Testis (tissue), 3 donors: ENCODE results near the gene RERE. TPM values are rescaled to one million over a fixed set of nuclear protein-coding genes. Genes with fewer than 3 reads are reported as not detected.

Experiments used
- DNase-seq: peaks from one replicate; pipeline ENCODE4 v3.0.0-alpha.2; 2019
- H3K27ac ChIP-seq, 2 donors: fragments of 200-600 bp; sonication (generic); one replicate each; pipeline ENCODE4 v1.5.1; 2019
- H3K27me3 ChIP-seq: fragments of 200-600 bp; sonication (generic); one replicate; pipeline ENCODE4 v1.5.1; 2019
- H3K36me3 ChIP-seq: fragments of 200-600 bp; sonication (generic); one replicate; pipeline ENCODE4 v1.5.1; 2017; ENCODE audit warnings: low read depth; ENCODE audit errors: missing control alignments
- H3K4me1 ChIP-seq: fragments of 200-600 bp; sonication (generic); one replicate; pipeline ENCODE4 v1.5.1; 2019
- H3K4me3 ChIP-seq, 2 donors: fragments of 200-600 bp; sonication (generic); one replicate each; pipeline ENCODE4 v1.5.1; 2017 to 2019
- H3K9me3 ChIP-seq: fragments of 200-600 bp; sonication (generic); one replicate; pipeline ENCODE4 v1.5.1; 2017
- CTCF ChIP-seq, 3 experiments: fragments of 450-650 bp in 2 of 3; fragments of 200-600 bp in 1 of 3; sonication (generic) in 1 of 3; IDR thresholded peaks; one replicate each; pipeline ENCODE4 v1.5.1; 2016 to 2019; ENCODE audit warnings: antibody characterized with exemption in 3 of 3, mild to moderate bottlenecking in 2 of 3, moderate library complexity in 1 of 3
- POLR2A ChIP-seq: fragments of 450-650 bp; IDR thresholded peaks from one replicate; pipeline ENCODE4 v1.6.1; 2017; ENCODE audit warnings: antibody characterized with exemption, mild to moderate bottlenecking, moderate library complexity
- WGBS, 2 donors: methylation state at CpG; one replicate each; pipeline ENCODE4 v1.1.5; 2018; 5-methylcytosine and 5-hydroxymethylcytosine counted together
- intact Hi-C: fragments of 100-400 bp; cut with DNase I; formaldehyde crosslinking; loops from one replicate; pipeline ENCODE4 v1.15.1; 2023; ENCODE audit warnings: low total_unique reads
- polyA plus RNA-seq: library from polyadenylated mRNA; stranded (reverse); fragments of 350-450 nt; fragmentation: Illumina TruSeq; extraction: RNeasy Lipid Tissue Mini Kit (QIAGEN cat#74804); gene quantifications from one replicate; pipeline ENCODE4 v1.2.3, GENCODE V29; 2014; ENCODE audit warnings: low read depth, low replicate concordance; ENCODE audit not compliant: insufficient read depth
- total RNA-seq, 2 donors: library from RNA; depleted of rRNA; stranded (reverse); fragments of >200 nt; gene quantifications; one replicate each; pipeline ENCODE4 v1.2.3, GENCODE V29; 2016

Gene RERE
- total and polyA plus RNA-seq, 3 donors from 2014 or later, result 90.8 to 229 (median 203) TPM

- H3K9me3 ChIP-seq, result no peaks in the 10 kb centered on the region
- DNase-seq, result no peak
- H3K27me3 ChIP-seq, result no peaks in the 10 kb centered on the region
- no peak overlapping the region for H3K4me3 ChIP-seq
- H3K27ac ChIP-seq, result no peak overlapping the region
- peaks cover 2% of the 10 kb centered on the region for H3K4me1 ChIP-seq
- no peaks in the 10 kb centered on the region for H3K36me3 ChIP-seq
- 94 to 96% methylated on average over 21 of the region's 21 CpGs for WGBS, 2 donors
- intact Hi-C loops, result no loop called here
- TF ChIP-seq POLR2A (no peak), CTCF (IDR thresholded peaks at IDR 0.05) (no peak)
Measured at GRCh38 chr1:8325771-8326170, 491.7 kb downstream of the RERE start.

GRCh38 chr1:8324176-8324810, 493.1 kb downstream of the RERE start:
- no peaks in the 10 kb centered on the region for H3K36me3 ChIP-seq

GRCh38 chr1:8323706-8324105, 493.7 kb downstream of the RERE start:
- Histone ChIP-seq H3K27me3 (no peaks in the 10 kb centered on the region), H3K9me3 (no peaks in the 10 kb centered on the region), H3K4me3 (no peak overlapping the region), H3K36me3 (no peaks in the 10 kb centered on the region), H3K27ac (no peak overlapping the region), H3K4me1 (peaks cover 4% of the 10 kb centered on the region)
- intact Hi-C loops, result no loop called here
- TF ChIP-seq POLR2A, result no peak
- TF ChIP-seq CTCF (IDR thresholded peaks at IDR 0.05), result no peak
- DNase-seq, result no peak
- 55 to 73% methylated on average over 10 to 11 of the region's 11 CpGs for WGBS, 2 donors

More at GRCh38 chr1:8324176-8324810, 493.1 kb downstream of the RERE start:
- Histone ChIP-seq H3K27me3 (no peaks in the 10 kb centered on the region), H3K9me3 (no peaks in the 10 kb centered on the region), H3K27ac (no peak overlapping the region), H3K4me3 (no peak overlapping the region), H3K4me1 (peaks cover 2% of the 10 kb centered on the region)
- intact Hi-C loops, result no loop called here
- no peak for DNase-seq
- WGBS, 2 donors, result 88 to 93% methylated on average over 27 to 32 of the region's 32 CpGs
- TF ChIP-seq CTCF (IDR thresholded peaks at IDR 0.05) (no peak), POLR2A (no peak)

DNA sequence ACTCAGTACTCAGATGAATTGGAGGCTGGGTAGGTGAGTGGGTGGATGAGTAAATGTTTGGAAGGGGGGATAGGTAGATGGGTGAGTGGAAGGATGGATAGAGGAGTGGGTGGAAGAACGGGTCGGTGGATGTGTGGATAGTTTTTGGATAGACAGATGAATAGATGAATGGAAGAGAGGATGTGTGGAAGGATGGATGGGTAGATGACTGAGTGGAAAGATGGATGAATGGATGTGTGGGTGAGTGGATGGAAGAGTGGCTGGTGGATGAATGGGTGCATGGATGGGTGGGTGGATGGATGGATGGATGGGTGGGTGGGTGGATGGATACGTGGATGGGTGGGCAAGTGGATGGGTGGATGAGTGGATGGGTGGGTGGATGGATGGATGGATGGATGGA, 495.8 kb downstream of the RERE start:
- DNase-seq, result no peak
- 86 to 97% methylated on average over 3 of the region's 3 CpGs for WGBS, 2 donors
- intact Hi-C loops, result no loop called here
- no peak for TF ChIP-seq CTCF (IDR thresholded peaks at IDR 0.05)
- no peak for TF ChIP-seq POLR2A
- H3K36me3 ChIP-seq, result no peaks in the 10 kb centered on the region
- peaks cover 14% of the 10 kb centered on the region for H3K4me1 ChIP-seq
- no peak overlapping the region for H3K27ac ChIP-seq
- no peaks in the 10 kb centered on the region for H3K9me3 ChIP-seq
- no peak overlapping the region for H3K4me3 ChIP-seq
- H3K27me3 ChIP-seq, result no peaks in the 10 kb centered on the region

- peak overlapping the region; percentile 58 to 76 for H3K4me3 ChIP-seq
- 11 to 14% methylated on average over 7 to 17 of the region's 18 CpGs for WGBS, 2 donors
- H3K4me1 ChIP-seq, result peaks cover 15% of the 10 kb centered on the region
- H3K9me3 ChIP-seq, result no peaks in the 10 kb centered on the region
- intact Hi-C loops, result loop anchor here (10.0 kb wide), 2 partner anchors 294 to 334 kb away; partner anchors contain the start of gene ERRFI1
- no peak for DNase-seq
- no peaks in the 10 kb centered on the region for H3K36me3 ChIP-seq
- H3K27me3 ChIP-seq, result no peaks in the 10 kb centered on the region
- TF ChIP-seq CTCF (IDR thresholded peaks at IDR 0.05) (no peak), POLR2A (no peak)
- H3K27ac ChIP-seq, result no peak overlapping the region
Measured at GRCh38 chr1:8318436-8318835, 499.0 kb downstream of the RERE start.
